Activated CD4-positive, alpha-beta T cell treated with anti-CD3 and anti-CD28 coated beads, Interleukin-2, amount 10 ng/mL, durations not matched to agents 24 days and 14 days (primary cell): ENCODE results near the gene TXNIP. TPM values are rescaled to one million over a fixed set of nuclear protein-coding genes. Genes with fewer than 3 reads are reported as not detected.

Experiments
- DNase-seq: peaks from one replicate; pipeline ENCODE4 v3.0.0; 2022
- H3K27ac Mint-ChIP-seq: one replicate; pipeline ENCODE4 v1.8.0; 2022; ENCODE audit warnings: mild to moderate bottlenecking, mixed read lengths
- H3K27me3 Mint-ChIP-seq: one replicate; pipeline ENCODE4 v1.8.0; 2022; ENCODE audit warnings: mixed read lengths
- H3K36me3 Mint-ChIP-seq: one replicate; pipeline ENCODE4 v1.8.0; 2022; ENCODE audit warnings: low read depth, mild to moderate bottlenecking, mixed read lengths
- H3K4me1 Mint-ChIP-seq: one replicate; pipeline ENCODE4 v1.8.0; 2021; ENCODE audit warnings: mixed read lengths
- H3K4me3 Mint-ChIP-seq: one replicate; pipeline ENCODE4 v1.8.0; 2022; ENCODE audit warnings: mild to moderate bottlenecking, moderate library complexity, mixed read lengths
- H3K9me3 Mint-ChIP-seq: one replicate; pipeline ENCODE4 v1.8.0; 2021; ENCODE audit warnings: mixed read lengths
- intact Hi-C: fragments of 100-400 bp; cut with micrococcal nuclease; formaldehyde crosslinking; loops from one replicate; pipeline ENCODE4 v1.15.1; 2023
- total RNA-seq: library from RNA; stranded (reverse); gene quantifications from 2 replicates; pipeline ENCODE4 v1.2.3, GENCODE V29; 2022

Gene TXNIP
- total RNA-seq, 1 donor from 2014 or later: 85.2 TPM

GRCh38 chr1:146021050-146021445, 24.7 kb upstream of the TXNIP start:
- DNase-seq: no peak
- no peak overlapping the region for H3K4me3 Mint-ChIP-seq
- no peak overlapping the region for H3K27ac Mint-ChIP-seq
- no peaks in the 10 kb centered on the region for H3K9me3 Mint-ChIP-seq
- no peaks in the 10 kb centered on the region for H3K36me3 Mint-ChIP-seq
- peaks cover 75% of the 10 kb centered on the region for H3K27me3 Mint-ChIP-seq
- intact Hi-C loops: no loop called here
- peaks cover 10% of the 10 kb centered on the region for H3K4me1 Mint-ChIP-seq

GRCh38 chr1:146020058-146021049, 24.0 kb upstream of the TXNIP start:
- Mint-ChIP-seq H3K27me3 (peaks cover 75% of the 10 kb centered on the region), H3K4me3 (peak overlapping the region; percentile 35), H3K27ac (no peak overlapping the region), H3K4me1 (peaks cover 10% of the 10 kb centered on the region), H3K9me3 (no peaks in the 10 kb centered on the region), H3K36me3 (no peaks in the 10 kb centered on the region)
- DNase-seq: no peak
- intact Hi-C loops: no loop called here

- peaks cover 73% of the 10 kb centered on the region for H3K27me3 Mint-ChIP-seq
- no peak for DNase-seq
- intact Hi-C loops: no loop called here
Observed at GRCh38 chr1:146019231-146020057, 23.1 kb upstream of the TXNIP start.

GRCh38 chr1:146016891-146017290, 20.5 kb upstream of the TXNIP start:
- H3K36me3 Mint-ChIP-seq: no peaks in the 10 kb centered on the region
- H3K9me3 Mint-ChIP-seq: no peaks in the 10 kb centered on the region
- DNase-seq: no peak
- H3K4me1 Mint-ChIP-seq: peaks cover 17% of the 10 kb centered on the region
- no peak overlapping the region for H3K27ac Mint-ChIP-seq
- H3K4me3 Mint-ChIP-seq: no peak overlapping the region
- intact Hi-C loops: no loop called here
- peaks cover 62% of the 10 kb centered on the region for H3K27me3 Mint-ChIP-seq

More at GRCh38 chr1:146019231-146020057, 23.1 kb upstream of the TXNIP start:
- Mint-ChIP-seq H3K27ac (no peak overlapping the region), H3K36me3 (no peaks in the 10 kb centered on the region), H3K9me3 (no peaks in the 10 kb centered on the region), H3K4me1 (peaks cover 10% of the 10 kb centered on the region), H3K4me3 (peak overlapping the region; percentile 35)

GRCh38 chr1:146013559-146013922, 17.2 kb upstream of the TXNIP start:
- Mint-ChIP-seq H3K4me1 (peaks cover 12% of the 10 kb centered on the region), H3K27ac (no peak overlapping the region), H3K36me3 (no peaks in the 10 kb centered on the region), H3K4me3 (no peak overlapping the region), H3K9me3 (no peaks in the 10 kb centered on the region), H3K27me3 (peaks cover 33% of the 10 kb centered on the region)
- no peak for DNase-seq
- intact Hi-C loops: loop anchor here (1.0 to 2.0 kb wide), 2 partner anchors 123 to 168 kb away; partner anchors contain the start of gene NUDT17

GRCh38 chr1:146012703-146013558, 16.6 kb upstream of the TXNIP start:
- intact Hi-C loops: loop anchor here (1.0 to 2.0 kb wide), 2 partner anchors 122 to 168 kb away; partner anchors contain the start of gene NUDT17
- no peaks in the 10 kb centered on the region for H3K9me3 Mint-ChIP-seq
- peak overlapping the region; percentile 28 for H3K27ac Mint-ChIP-seq
- no peak overlapping the region for H3K4me3 Mint-ChIP-seq
- peaks cover 27% of the 10 kb centered on the region for H3K27me3 Mint-ChIP-seq
- peak; percentile 90 for DNase-seq
- peaks cover 12% of the 10 kb centered on the region for H3K4me1 Mint-ChIP-seq
- no peaks in the 10 kb centered on the region for H3K36me3 Mint-ChIP-seq

GRCh38 chr1:146010126-146010738, 13.9 kb upstream of the TXNIP start:
- intact Hi-C loops: no loop called here
- Mint-ChIP-seq H3K36me3 (no peaks in the 10 kb centered on the region), H3K4me1 (peaks cover 29% of the 10 kb centered on the region), H3K4me3 (no peak overlapping the region), H3K9me3 (no peaks in the 10 kb centered on the region), H3K27me3 (peaks cover 7% of the 10 kb centered on the region), H3K27ac (no peak overlapping the region)
- DNase-seq: no peak

- peak overlapping the region; percentile 71 for H3K4me3 Mint-ChIP-seq
- no peaks in the 10 kb centered on the region for H3K36me3 Mint-ChIP-seq
- peak overlapping the region; percentile 89 for H3K27ac Mint-ChIP-seq
- H3K4me1 Mint-ChIP-seq: peaks cover 33% of the 10 kb centered on the region
- no peak for DNase-seq
- no peaks in the 10 kb centered on the region for H3K27me3 Mint-ChIP-seq
- H3K9me3 Mint-ChIP-seq: no peaks in the 10 kb centered on the region
- intact Hi-C loops: loop anchor here (1.0 kb wide), 2 partner anchors 11 to 30 kb away; partner anchors contain the start of gene TXNIP
Observed at GRCh38 chr1:146007489-146008133, 11.2 kb upstream of the TXNIP start.

GRCh38 chr1:146001709-146002108, 5.3 kb upstream of the TXNIP start:
- Mint-ChIP-seq H3K9me3 (no peaks in the 10 kb centered on the region), H3K27ac (no peak overlapping the region), H3K4me1 (peaks cover 55% of the 10 kb centered on the region), H3K36me3 (no peaks in the 10 kb centered on the region), H3K4me3 (no peak overlapping the region), H3K27me3 (no peaks in the 10 kb centered on the region)
- intact Hi-C loops: no loop called here
- DNase-seq: no peak

GRCh38 chr1:145999321-146000024, 3.1 kb upstream of the TXNIP start:
- H3K36me3 Mint-ChIP-seq: peaks cover 18% of the 10 kb centered on the region
- H3K27me3 Mint-ChIP-seq: no peaks in the 10 kb centered on the region
- peak overlapping the region; percentile 93 for H3K4me3 Mint-ChIP-seq
- intact Hi-C loops: loop anchor here (10.0 kb wide), 1 partner anchor 1545 kb away; the partner anchor contains the start of gene BCL9
- H3K9me3 Mint-ChIP-seq: no peaks in the 10 kb centered on the region
- H3K27ac Mint-ChIP-seq: peak overlapping the region; percentile 98
- H3K4me1 Mint-ChIP-seq: peaks cover 45% of the 10 kb centered on the region
- DNase-seq: peak; percentile 73

- Mint-ChIP-seq H3K36me3 (peaks cover 36% of the 10 kb centered on the region), H3K4me1 (peaks cover 58% of the 10 kb centered on the region), H3K9me3 (no peaks in the 10 kb centered on the region), H3K27ac (peak overlapping the region; percentile 98), H3K4me3 (peak overlapping the region; percentile 93), H3K27me3 (no peaks in the 10 kb centered on the region)
- no peak for DNase-seq
- intact Hi-C loops: loop anchor here (2.0 to 10.0 kb wide), 2 partner anchors 55 to 1547 kb away; partner anchors contain the start of gene BCL9
Observed at GRCh38 chr1:145997718-145998023, 1.3 kb upstream of the TXNIP start.
